Caco-2 (cell line): ENCODE data around the gene C1orf52. TPM values are rescaled to one million over a fixed set of nuclear protein-coding genes. Genes with fewer than 3 reads are reported as not detected.

ENCODE experiments used
- BruUV-seq: library from RNA; stranded (reverse); fragments of 400-500 nt; replicated peaks from 2 replicates; lab custom pipeline; 2021; lab: Mats Ljungman, UMichigan
- CTCF ChIA-PET: fragments of 300-600 bp; sonication (Branson Sonifier 250); formaldehyde crosslinking; loops from one replicate; lab custom pipeline; 2022; ENCODE audit warnings: antibody characterized with exemption; lab: Charles Lee
- POLR2A ChIA-PET: fragments of 300-600 bp; sonication (Branson Sonifier 250); formaldehyde crosslinking; loops from one replicate; lab custom pipeline; 2022; ENCODE audit warnings: antibody characterized with exemption; lab: Charles Lee
- DNase-seq, 2 experiments: peaks; one replicate each; pipeline versions ENCODE4 v3.0.0 to v3.0.0-alpha.2; 2020 to 2022
- H3K27me3 ChIP-seq: replicated peaks from 2 replicates; pipeline ENCODE4 v1.6.0; 2011; ENCODE audit warnings: low read length; ENCODE audit not compliant: control insufficient read depth, insufficient read depth
- H3K36me3 ChIP-seq: 2 replicates; pipeline ENCODE4 v1.5.1; 2011; ENCODE audit warnings: low read length; ENCODE audit not compliant: control insufficient read depth, insufficient read depth
- H3K4me1 ChIP-seq: fragments of 250-450 bp; sonication (Bioruptor Pico); 2 replicates; pipeline ENCODE4 v1.5.1; 2020; ENCODE audit warnings: mild to moderate bottlenecking
- H3K4me3 ChIP-seq: 2 replicates; pipeline ENCODE4 v1.5.1; 2011; ENCODE audit warnings: low read depth, mild to moderate bottlenecking, control low read depth, low read length
- H3K9me3 ChIP-seq: fragments of 250-450 bp; sonication (Bioruptor Pico); 2 replicates; pipeline ENCODE4 v1.5.1; 2020; ENCODE audit warnings: mild to moderate bottlenecking, moderate library complexity
- H3K27ac Mint-ChIP-seq: one replicate; pipeline ENCODE4 v1.8.0; 2022; ENCODE audit warnings: mixed read lengths; ENCODE audit not compliant: unreplicated experiment
- H3K27me3 Mint-ChIP-seq: one replicate; pipeline ENCODE4 v1.8.0; 2022; ENCODE audit warnings: mixed read lengths; ENCODE audit not compliant: insufficient read depth, unreplicated experiment
- H3K36me3 Mint-ChIP-seq: one replicate; pipeline ENCODE4 v1.8.0; 2022; ENCODE audit warnings: mild to moderate bottlenecking, mixed read lengths; ENCODE audit not compliant: insufficient read depth, unreplicated experiment
- H3K4me1 Mint-ChIP-seq: one replicate; pipeline ENCODE4 v1.8.0; 2022; ENCODE audit warnings: low read depth, mixed read lengths; ENCODE audit not compliant: unreplicated experiment
- H3K4me3 Mint-ChIP-seq: one replicate; pipeline ENCODE4 v1.8.0; 2022; ENCODE audit warnings: mild to moderate bottlenecking, moderate library complexity, mixed read lengths; ENCODE audit not compliant: unreplicated experiment
- H3K9me3 Mint-ChIP-seq: one replicate; pipeline ENCODE4 v1.8.0; 2022; ENCODE audit warnings: mixed read lengths; ENCODE audit not compliant: unreplicated experiment
- CTCF ChIP-seq, 2 experiments: fragments of 200-600 bp in 1 of 2; IDR thresholded peaks; 1 replicate in 1 of 2; 2 replicates in 1 of 2; pipeline versions ENCODE4 v1.5.1 to v1.8.0; 2011 to 2022; ENCODE audit warnings: antibody characterized with exemption in 1 of 2, control low read depth in 1 of 2, inconsistent platforms in 1 of 2, low read depth in 1 of 2, low read length in 1 of 2, mild to moderate bottlenecking in 1 of 2, moderate library complexity in 1 of 2; ENCODE audit not compliant: insufficient read depth in 1 of 2, severe bottlenecking in 1 of 2, unreplicated experiment in 1 of 2
- intact Hi-C: fragments of 100-400 bp; cut with micrococcal nuclease; formaldehyde crosslinking; loops from one replicate; pipeline ENCODE4 v1.10.0; 2022; ENCODE audit not compliant: unreplicated experiment
- total RNA-seq: library from RNA; stranded (reverse); gene quantifications from 2 replicates; pipeline ENCODE4 v1.2.3, GENCODE V29; 2022

Gene C1orf52
- total RNA-seq, 1 experiment from 2014 or later = 30.4 TPM

DNA sequence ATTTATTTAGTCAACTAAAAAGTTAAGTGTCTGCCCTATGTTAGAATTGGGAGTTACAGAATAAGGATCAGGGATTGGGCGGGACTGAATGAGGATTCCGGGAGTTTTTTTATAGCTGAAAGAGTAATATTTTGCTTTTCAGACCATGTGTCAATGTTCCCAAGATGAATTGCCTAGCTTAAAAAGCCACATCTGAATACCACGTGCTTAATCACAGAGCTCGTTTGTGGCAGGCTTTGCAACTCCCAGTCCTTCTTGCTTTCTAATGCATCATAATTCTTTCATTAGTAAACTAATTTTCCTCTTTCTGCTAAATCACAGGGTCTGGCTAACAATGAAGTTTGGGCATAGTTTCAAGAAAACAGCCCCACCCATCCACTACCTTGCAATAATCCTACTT, 21.2 kb upstream of the C1orf52 start:
- peaks cover 4% of the 10 kb centered on the region; the same call in 1 of the 2 replicates for H3K4me1 ChIP-seq
- no peak for DNase-seq
- no TSS peak for BruUV-seq
- TF ChIP-seq CTCF (IDR thresholded peaks at IDR 0.05; ENCODE audit: insufficient read depth in 1 of 2, low read depth in 1 of 2, low read length in 1 of 2, severe bottlenecking in 1 of 2, unreplicated experiment in 1 of 2) = no peak
- intact Hi-C loops = no loop called here
- H3K27me3 ChIP-seq = no peaks in the 10 kb centered on the region
- H3K9me3 Mint-ChIP-seq = no peaks in the 10 kb centered on the region
- H3K4me3 Mint-ChIP-seq = no peak overlapping the region
- H3K27me3 Mint-ChIP-seq = no peaks in the 10 kb centered on the region
- H3K36me3 ChIP-seq = no peaks in the 10 kb centered on the region
- H3K4me3 ChIP-seq = no peak overlapping the region
- H3K4me1 Mint-ChIP-seq = peaks cover 6% of the 10 kb centered on the region
- no peaks in the 10 kb centered on the region for H3K36me3 Mint-ChIP-seq
- H3K9me3 ChIP-seq = no peaks in the 10 kb centered on the region
- H3K27ac Mint-ChIP-seq = no peak overlapping the region
- ChIA-PET CTCF (no interaction called here), POLR2A (no interaction called here)

DNA sequence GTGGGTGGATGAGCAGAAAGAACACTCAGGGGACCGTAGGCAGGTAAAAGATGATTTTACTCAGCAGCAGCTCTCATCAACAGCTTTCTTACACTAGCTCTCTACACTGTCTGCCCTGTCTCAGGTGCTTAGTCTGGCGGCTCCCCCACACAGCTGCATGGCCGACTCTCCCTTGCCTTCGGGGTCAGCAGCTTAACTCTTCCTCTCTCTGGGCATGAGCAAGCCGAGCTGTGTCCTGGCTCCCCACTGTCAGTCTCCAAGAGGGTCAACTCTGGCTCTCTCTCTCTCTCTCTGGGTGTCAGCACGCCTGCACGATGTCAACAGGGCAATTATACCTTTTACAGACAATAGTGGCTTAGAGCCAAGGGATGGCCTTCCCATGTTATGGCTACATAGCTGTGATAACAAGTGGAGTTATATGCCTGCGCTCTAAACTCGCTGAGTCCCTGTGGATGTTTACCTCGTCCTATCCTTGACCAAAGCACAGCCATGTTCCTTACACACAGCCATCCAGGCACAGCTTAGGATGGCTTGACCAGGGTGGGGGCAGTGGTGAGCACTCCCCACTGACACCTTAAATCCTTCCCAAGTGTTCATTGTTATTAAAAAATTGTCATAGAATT, 20.1 kb upstream of the C1orf52 start:
- Histone ChIP-seq H3K9me3 (no peaks in the 10 kb centered on the region), H3K4me1 (peaks cover 4% of the 10 kb centered on the region; the same call in 1 of the 2 replicates), H3K36me3 (no peaks in the 10 kb centered on the region), H3K4me3 (no peak overlapping the region), H3K27me3 (no peaks in the 10 kb centered on the region)
- Mint-ChIP-seq H3K36me3 (no peaks in the 10 kb centered on the region), H3K27ac (no peak overlapping the region), H3K4me1 (peaks cover 6% of the 10 kb centered on the region), H3K27me3 (no peaks in the 10 kb centered on the region), H3K4me3 (no peak overlapping the region), H3K9me3 (no peaks in the 10 kb centered on the region)
- DNase-seq = no peak
- TF ChIP-seq CTCF (IDR thresholded peaks at IDR 0.05; ENCODE audit: insufficient read depth in 1 of 2, low read depth in 1 of 2, low read length in 1 of 2, severe bottlenecking in 1 of 2, unreplicated experiment in 1 of 2) = no peak
- intact Hi-C loops = no loop called here
- POLR2A ChIA-PET = no interaction called here
- BruUV-seq = no TSS peak
- CTCF ChIA-PET = no interaction called here

- CTCF ChIA-PET = no interaction called here
- peaks cover 4% of the 10 kb centered on the region; the same call in 1 of the 2 replicates for H3K4me1 ChIP-seq
- Mint-ChIP-seq H3K27me3 (no peaks in the 10 kb centered on the region), H3K4me1 (peaks cover 9% of the 10 kb centered on the region), H3K36me3 (no peaks in the 10 kb centered on the region), H3K4me3 (no peak overlapping the region), H3K27ac (peak overlapping the region; percentile 5), H3K9me3 (no peaks in the 10 kb centered on the region)
- intact Hi-C loops = no loop called here
- no peaks in the 10 kb centered on the region for H3K27me3 ChIP-seq
- no peaks in the 10 kb centered on the region for H3K36me3 ChIP-seq
- POLR2A ChIA-PET = no interaction called here
- TF ChIP-seq CTCF (IDR thresholded peaks at IDR 0.05; ENCODE audit: insufficient read depth in 1 of 2, low read depth in 1 of 2, low read length in 1 of 2, severe bottlenecking in 1 of 2, unreplicated experiment in 1 of 2) = no peak
- H3K4me3 ChIP-seq = no peak overlapping the region
- no peaks in the 10 kb centered on the region for H3K9me3 ChIP-seq
- BruUV-seq = no TSS peak
- no peak for DNase-seq
These were observed 19.4 kb upstream of the C1orf52 start for GRCh38 chr1:85278853-85279314.
